RKO (cell line): Measurements from ENCODE around the gene EIF2S3B.
"Not testable (repeated sequence)": the region's sequence is repeated elsewhere in the genome, so short reads cannot be mapped to it uniquely, and the experiment has no call there.

Source experiments
- DNase-seq: peaks from one replicate; pipeline ENCODE4 v3.0.0-alpha.2; 2016; ENCODE audit warnings: low spot score

EIF2S3B gene

GRCh38 chr12:10505620-10506019, at the start of gene EIF2S3B:
EIF2S3B (plus strand) TSS chr12:10505890; CDS start chr12:10505903, 13 bp downstream.
- DNase-seq, result no peak

DNA sequence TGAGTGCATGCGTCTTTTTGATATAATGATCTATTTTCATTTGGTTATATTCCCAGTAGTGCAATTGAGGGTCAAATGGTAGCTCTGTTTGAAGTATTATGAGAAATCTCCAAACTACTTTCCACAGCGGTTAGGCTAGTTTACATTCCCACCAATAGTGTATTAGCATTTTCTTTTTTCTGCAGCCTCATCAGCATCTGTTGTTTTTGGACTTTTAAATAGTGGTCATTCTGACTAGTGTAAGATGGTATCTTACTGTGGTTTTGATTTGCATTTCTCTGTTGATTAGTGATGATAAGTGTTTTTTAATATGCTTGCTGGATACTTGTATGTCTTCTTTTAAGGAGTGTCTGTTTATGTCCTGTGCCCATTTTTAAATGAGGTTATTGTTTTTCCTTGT, 48.8 kb upstream of the EIF2S3B start:
- DNase-seq, result no peak

GRCh38 chr12:10457760-10458159, 47.9 kb upstream of the EIF2S3B start:
- no peak for DNase-seq

GRCh38 chr12:10466311-10466710, 39.4 kb upstream of the EIF2S3B start:
- no peak for DNase-seq

DNA sequence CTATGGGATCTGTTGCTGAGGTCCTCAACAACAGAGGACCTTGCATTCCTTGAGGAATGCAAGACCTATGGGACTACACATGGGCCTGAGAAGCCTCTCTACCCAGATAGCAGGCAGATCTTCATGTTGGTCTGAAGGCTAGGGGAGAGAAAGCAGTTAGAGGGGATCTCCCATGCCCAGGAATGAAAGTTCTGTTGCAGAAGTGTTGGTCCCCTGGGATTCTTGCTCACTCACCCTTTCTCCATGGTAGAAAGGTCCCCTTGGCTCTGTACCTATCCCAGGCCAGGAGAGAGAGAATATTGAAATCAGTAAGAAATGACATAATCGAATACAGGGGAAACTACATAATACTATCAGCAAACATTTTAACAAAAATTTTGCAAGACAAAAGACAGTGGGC, 36.0 kb upstream of the EIF2S3B start:
- no peak for DNase-seq

DNA sequence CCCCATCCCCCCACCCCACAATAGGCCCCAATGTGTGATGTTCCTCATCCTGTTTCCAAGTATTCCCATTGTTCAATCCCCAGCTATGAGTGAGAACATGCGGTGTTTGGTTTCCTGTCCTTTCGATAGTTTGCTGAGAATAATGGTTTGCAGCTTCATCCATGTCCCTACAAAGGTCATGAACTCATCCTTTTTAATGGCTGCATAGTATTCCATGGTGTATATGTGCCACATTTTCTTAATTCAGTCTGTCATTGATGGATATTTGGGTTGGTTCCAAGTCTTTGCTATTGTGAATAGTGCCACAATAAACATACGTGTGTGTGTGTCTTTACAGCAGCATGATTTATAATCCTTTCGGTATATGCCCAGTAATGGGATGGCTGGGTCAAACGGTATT, 32.9 kb upstream of the EIF2S3B start:
- DNase-seq, result not testable (repeated sequence)

- not testable (repeated sequence) for DNase-seq
Observed at GRCh38 chr12:10481901-10482300, 23.8 kb upstream of the EIF2S3B start.

DNA sequence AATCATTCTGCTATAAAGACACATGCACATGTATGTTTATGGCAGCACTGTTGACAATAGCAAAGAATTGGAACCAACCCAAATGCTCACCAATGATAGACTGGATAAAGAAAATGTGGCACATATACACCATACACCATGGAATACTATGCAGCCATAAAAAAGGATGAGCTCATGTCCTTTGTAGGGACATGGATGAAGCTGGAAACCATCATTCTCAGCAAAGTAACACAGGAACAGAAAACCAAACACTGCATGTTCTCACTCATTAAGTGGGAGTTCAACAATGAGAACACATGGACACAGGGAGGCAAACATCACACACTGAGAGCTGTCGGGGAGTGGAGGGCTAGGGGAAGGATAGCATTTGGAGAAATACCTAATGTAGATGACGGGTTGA, 18.4 kb upstream of the EIF2S3B start:
- DNase-seq, result not testable (repeated sequence)

DNA sequence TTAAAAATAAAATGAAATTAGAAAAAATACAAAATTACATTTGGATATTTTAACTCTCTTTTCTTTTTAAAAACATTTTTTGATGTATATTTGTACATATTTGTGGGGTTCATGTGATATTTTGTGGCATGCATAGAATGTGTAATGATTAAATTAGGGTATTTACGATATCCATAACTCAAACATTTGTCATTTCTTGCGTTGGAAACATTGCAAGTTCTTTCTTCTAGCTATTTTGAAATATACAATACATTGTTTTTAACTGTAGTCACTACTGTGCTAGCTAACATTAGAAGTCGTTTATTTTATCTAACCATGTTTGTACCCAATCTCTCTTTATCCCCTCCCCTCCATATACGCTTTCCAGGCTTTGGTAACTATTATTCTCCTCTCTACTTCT, 13.9 kb upstream of the EIF2S3B start:
- DNase-seq, result no peak

GRCh38 chr12:10497602-10498001, 8.1 kb upstream of the EIF2S3B start:
- DNase-seq, result no peak

GRCh38 chr12:10498042-10498441, 7.6 kb upstream of the EIF2S3B start:
- no peak for DNase-seq

GRCh38 chr12:10501030-10501429, 4.7 kb upstream of the EIF2S3B start:
- peak; percentile 25 for DNase-seq

- no peak for DNase-seq
Observed at GRCh38 chr12:10503460-10503859, 2.2 kb upstream of the EIF2S3B start.

- no peak for DNase-seq
Observed at GRCh38 chr12:10511756-10512355, 6.2 kb downstream of the EIF2S3B start.

- no peak for DNase-seq
Observed at GRCh38 chr12:10512798-10513197, 7.1 kb downstream of the EIF2S3B start.

DNA sequence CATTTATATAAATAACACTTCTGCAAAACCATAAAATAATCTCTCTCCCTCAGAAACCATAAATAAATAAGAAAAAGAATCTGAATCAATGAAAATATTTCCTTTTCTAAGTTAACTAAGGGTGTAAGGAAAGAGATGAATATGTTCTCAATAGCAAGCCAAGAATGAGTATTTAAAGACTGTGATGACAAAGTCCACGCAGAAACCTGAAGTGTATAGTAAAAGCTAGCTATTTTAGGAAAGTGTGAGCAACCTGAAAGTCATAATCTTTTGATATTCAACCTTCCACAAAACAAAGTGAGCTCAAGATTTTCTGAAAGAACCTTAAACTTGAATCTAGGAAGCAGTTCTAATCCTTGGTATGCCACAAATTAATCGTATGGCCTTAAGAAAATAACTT, 15.9 kb downstream of the EIF2S3B start:
- DNase-seq, result no peak

- no peak for DNase-seq
Observed at GRCh38 chr12:10528174-10528953, 22.7 kb downstream of the EIF2S3B start.

GRCh38 chr12:10529603-10530002, 23.9 kb downstream of the EIF2S3B start:
- DNase-seq, result no peak

- no peak for DNase-seq
Observed at GRCh38 chr12:10537721-10538120, 32.0 kb downstream of the EIF2S3B start.

- DNase-seq, result peak; percentile 55
Observed at GRCh38 chr12:10540776-10541205, 35.1 kb downstream of the EIF2S3B start.

DNA sequence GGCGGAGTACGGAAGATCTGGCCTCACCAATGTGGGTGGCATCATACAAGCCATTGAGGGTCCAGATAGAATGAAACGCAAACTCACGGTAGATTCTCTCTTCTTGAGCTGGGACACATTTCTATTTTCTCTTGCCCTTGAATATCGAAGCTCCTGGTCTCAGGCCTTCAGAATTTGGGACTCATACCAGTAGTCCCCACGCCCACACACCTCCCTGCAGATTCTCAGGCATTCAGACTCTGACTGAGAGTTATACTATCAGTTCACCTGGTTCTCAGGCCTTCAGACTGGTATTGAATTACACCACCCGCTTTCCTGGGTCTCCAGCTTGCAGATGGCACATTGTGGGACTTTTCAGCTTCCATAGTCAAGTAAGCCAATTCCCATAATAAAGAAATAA, 37.8 kb downstream of the EIF2S3B start:
- no peak for DNase-seq

DNA sequence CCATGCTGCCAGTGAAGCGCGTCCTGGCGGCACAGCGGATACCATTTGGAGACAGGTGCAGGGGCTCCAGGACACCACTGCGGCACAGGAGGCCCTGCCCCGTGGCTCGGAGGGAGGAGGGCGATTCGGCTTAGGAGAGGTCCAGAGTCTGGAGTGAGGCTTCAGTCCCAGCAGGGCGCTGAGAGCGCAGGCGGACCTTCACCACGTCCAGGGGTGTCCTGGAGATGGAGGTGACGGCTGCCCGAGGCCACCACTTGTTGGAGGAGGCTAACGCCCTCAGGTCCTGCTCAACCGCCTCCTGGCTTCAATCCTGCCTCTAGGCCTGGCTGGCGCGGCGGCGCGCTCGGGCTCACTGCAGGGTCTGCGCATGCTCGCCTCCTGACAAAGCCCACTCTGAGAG, 45.7 kb downstream of the EIF2S3B start:
- no peak for DNase-seq

DNA sequence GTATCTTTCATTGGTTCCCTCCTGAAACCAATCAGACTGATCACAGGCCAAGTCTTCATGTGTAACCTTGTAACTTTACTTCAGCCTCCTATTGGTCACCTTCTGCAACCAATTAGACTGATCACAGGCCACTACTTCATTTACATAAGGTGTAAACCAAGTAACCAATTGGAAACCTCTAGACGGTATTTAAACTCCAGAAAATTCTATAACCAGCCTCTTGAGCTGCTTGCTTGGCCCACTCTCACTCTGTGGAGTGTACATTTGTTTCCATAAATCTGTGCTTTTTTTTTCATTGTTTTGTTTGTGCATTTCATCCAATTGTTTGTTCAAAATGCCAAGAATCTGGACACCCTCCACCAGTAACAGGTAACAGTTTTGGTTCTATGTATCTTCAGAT, 47.5 kb downstream of the EIF2S3B start:
- no peak for DNase-seq
